Measurements from ENCODE around the gene TBC1D8B. TPM values are rescaled to one million over a fixed set of nuclear protein-coding genes. Genes with fewer than 3 reads are reported as not detected.

Gene TBC1D8B
- total and polyA plus RNA-seq, 2 of the 13 experiments (the other 11 are each of a cell fraction or from before 2014, with no cell fraction given): 6.2 to 7.2 TPM

DNA sequence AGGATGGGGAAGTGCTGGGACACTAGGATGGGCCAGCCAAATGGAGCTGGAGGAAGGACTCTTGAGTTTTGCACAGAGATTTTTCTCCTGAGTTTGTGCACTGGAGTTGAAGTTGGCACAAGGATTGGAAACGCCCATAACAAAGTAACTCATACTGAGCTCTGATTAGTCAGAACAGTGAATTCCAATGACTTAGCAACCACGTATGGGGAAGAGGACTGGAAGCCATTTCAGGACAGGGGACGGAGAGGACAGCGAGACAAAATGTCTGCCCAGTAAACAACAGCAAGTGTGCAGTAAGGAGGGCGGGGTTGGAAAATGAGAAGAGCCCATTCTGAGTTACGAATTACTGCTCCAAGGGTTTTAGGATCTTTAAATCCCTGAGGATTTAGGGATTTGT is 94.8 kb downstream of the TBC1D8B start:
- FAIRE-seq (no peak), ATAC-seq (no peak), DNase-seq (ENCODE audit: low spot score) (no peak)
- Histone ChIP-seq H3K27ac (ENCODE audit: extremely low read length, insufficient read depth, low read length) (no peak overlapping the region), H3K27me3 (ENCODE audit: control insufficient read depth in 1 of 2, insufficient read depth in 2 of 2, low read length in 2 of 2) (no peaks in the 10 kb centered on the region), H3K9ac (ENCODE audit: insufficient read depth, low read depth, low read length) (no peak overlapping the region), H3K4me2 (ENCODE audit: low read depth, low read length) (no peak overlapping the region), H3K4me3 (replicated peaks in 1 of 3; ENCODE audit: insufficient read depth in 1 of 3, low read depth in 2 of 3, low read length in 3 of 3) (no peak overlapping the region), H2AFZ (ENCODE audit: low read length) (no peak overlapping the region), H3K9me3 (ENCODE audit: low read length) (no peaks in the 10 kb centered on the region), H3K36me3 (replicated peaks in 1 of 2; ENCODE audit: control insufficient read depth in 1 of 2, insufficient read depth in 2 of 2, low read length in 2 of 2) (no peaks in the 10 kb centered on the region), H3K79me2 (ENCODE audit: insufficient read depth, low read length) (no peaks in the 10 kb centered on the region), H3K4me1 (ENCODE audit: insufficient read depth, low read length) (peaks cover 58% of the 10 kb centered on the region), H4K20me1 (ENCODE audit: insufficient read depth, low read length) (no peaks in the 10 kb centered on the region)
- ChIA-PET CTCF (ENCODE audit: low intra/inter-chr PET ratio, low total read pairs) (interaction anchor here (2.4 kb wide), 1 partner anchor 62 kb away, joined by 15 read pairs; no protein-coding TSS in a partner anchor), POLR2A (no interaction called here)
- BruUV-seq (replicated peaks): no TSS peak
- intact Hi-C loops (cut with micrococcal nuclease; ENCODE audit: unreplicated experiment): no loop called here
- in situ Hi-C loops (cut with HindIII; ENCODE audit: extremely low pct_ligation_motif_present, low pct_unique_long_range_greater_than_20kb): no loop called here
- 97% methylated on average over 6 of the region's 6 CpGs for WGBS (ENCODE audit: low lambda C conversion rate)
- TF ChIP-seq PCBP2 (optimal IDR thresholded peaks at IDR 0.05; ENCODE audit: low read depth, low read length, poor library complexity, severe bottlenecking): no peak
- TF ChIP-seq, protein P1, sequence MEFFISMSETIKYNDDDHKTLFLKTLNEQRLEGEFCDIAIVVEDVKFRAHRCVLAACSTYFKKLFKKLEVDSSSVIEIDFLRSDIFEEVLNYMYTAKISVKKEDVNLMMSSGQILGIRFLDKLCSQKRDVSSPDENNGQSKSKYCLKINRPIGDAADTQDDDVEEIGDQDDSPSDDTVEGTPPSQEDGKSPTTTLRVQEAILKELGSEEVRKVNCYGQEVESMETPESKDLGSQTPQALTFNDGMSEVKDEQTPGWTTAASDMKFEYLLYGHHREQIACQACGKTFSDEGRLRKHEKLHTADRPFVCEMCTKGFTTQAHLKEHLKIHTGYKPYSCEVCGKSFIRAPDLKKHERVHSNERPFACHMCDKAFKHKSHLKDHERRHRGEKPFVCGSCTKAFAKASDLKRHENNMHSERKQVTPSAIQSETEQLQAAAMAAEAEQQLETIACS (CRISPR knock-in tag; IDR thresholded peaks at IDR 0.05): no peak
- no peak for TF ChIP-seq MED8 (CRISPR knock-in tag; IDR thresholded peaks at IDR 0.05; ENCODE audit: insufficient replicate concordance)
- no peak for TF ChIP-seq ZNF589 (CRISPR knock-in tag; conservative IDR thresholded peaks at IDR 0.05)
- TF ChIP-seq KDM3A (CRISPR knock-in tag; IDR thresholded peaks at IDR 0.05; ENCODE audit: low read depth): no peak
- no peak for TF ChIP-seq ARHGAP35 (CRISPR knock-in tag; IDR thresholded peaks at IDR 0.05; ENCODE audit: borderline replicate concordance)
- TF ChIP-seq NFE2L2 (IDR thresholded peaks at IDR 0.05; ENCODE audit: low read length): no peak
- TF ChIP-seq GLI4 (CRISPR knock-in tag; IDR thresholded peaks at IDR 0.05; ENCODE audit: borderline replicate concordance): no peak
- TF ChIP-seq, protein P2, sequence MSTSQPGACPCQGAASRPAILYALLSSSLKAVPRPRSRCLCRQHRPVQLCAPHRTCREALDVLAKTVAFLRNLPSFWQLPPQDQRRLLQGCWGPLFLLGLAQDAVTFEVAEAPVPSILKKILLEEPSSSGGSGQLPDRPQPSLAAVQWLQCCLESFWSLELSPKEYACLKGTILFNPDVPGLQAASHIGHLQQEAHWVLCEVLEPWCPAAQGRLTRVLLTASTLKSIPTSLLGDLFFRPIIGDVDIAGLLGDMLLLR (CRISPR knock-in tag; IDR thresholded peaks at IDR 0.05): no peak
- no peak for TF ChIP-seq ZBTB20 (CRISPR knock-in tag; IDR thresholded peaks at IDR 0.05; ENCODE audit: borderline replicate concordance, low read depth)
- no peak for TF ChIP-seq ZNF205 (CRISPR knock-in tag; IDR thresholded peaks at IDR 0.05)
- TF ChIP-seq ZNF44 (CRISPR knock-in tag; IDR thresholded peaks at IDR 0.05): no peak
- TF ChIP-seq POGZ (CRISPR knock-in tag; IDR thresholded peaks at IDR 0.05): no peak

All from HepG2 (cell line).